ENCODE measurements around the gene PDLIM3. TPM values are rescaled to one million over a fixed set of nuclear protein-coding genes. Genes with fewer than 3 reads are reported as not detected.

PDLIM3 gene
- total and polyA plus RNA-seq, 2 donors (not counting 1 experiment from before 2014, with no cell fraction given): 0.15 TPM; not detected in 1

DNA sequence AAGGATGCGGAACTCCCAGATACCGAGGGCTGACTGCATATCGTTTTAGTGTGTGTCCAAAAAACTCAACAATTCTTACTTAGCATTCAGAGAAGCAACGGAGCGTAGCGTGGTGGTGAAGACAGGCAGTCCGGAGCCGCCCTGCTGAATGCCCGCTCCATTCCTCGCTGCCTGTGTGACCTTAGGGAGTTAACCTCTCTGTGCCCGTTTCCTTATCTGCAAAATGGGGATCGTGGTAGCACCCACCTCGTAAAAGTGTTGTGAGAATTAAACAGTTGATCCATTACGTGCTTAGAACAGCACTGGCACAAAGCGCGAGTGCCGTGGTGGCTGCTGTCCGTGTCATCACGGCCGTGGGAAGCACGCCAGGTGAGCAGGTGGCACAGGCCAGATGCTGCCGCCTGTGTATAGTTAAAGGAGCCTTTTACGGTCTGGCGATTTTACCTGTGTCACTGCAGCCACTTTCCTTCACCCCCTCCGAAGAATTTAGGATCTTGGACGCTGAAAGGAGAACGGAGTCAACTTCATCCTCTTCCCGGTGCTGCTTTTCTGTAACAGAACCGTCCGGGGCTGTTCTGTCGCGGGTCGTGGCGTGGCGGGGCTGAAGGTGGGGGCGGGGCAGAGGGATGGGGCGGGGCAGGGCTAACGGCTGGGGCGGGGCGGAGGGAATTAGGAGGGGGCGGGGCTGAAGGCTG is 64.7 kb downstream of the PDLIM3 start:
- intact Hi-C loops (cut with micrococcal nuclease): loop anchor here (1.0 to 2.0 kb wide), 8 partner anchors 45 to 822 kb away; partner anchors contain the start of genes ANKRD37, CASP3, CFAP97 and CYP4V2
- Mint-ChIP-seq H3K27me3 (no peaks in the 10 kb centered on the region), H3K4me3 (peak overlapping the region; percentile 93), H3K9me3 (ENCODE audit: insufficient read depth) (no peaks in the 10 kb centered on the region), H3K4me1 (peaks cover 17% of the 10 kb centered on the region), H3K27ac (peak overlapping the region; percentile 83)
- 10% methylated on average over 21 of the region's 41 CpGs for WGBS (ENCODE audit: insufficient coverage)
- Histone ChIP-seq H3K9ac (ENCODE audit: low read length) (peak overlapping the region; percentile 64), H3K4me1 (ENCODE audit: control insufficient read depth in 2 of 2, insufficient read depth in 2 of 2, low read length in 2 of 2) (peaks cover 11 to 17% of the 10 kb centered on the region in 2 donors), H3K9me3 (ENCODE audit: control extremely low read depth in 1 of 3, control insufficient read depth in 2 of 3, insufficient read depth in 1 of 3, low read length in 2 of 3) (no peaks in the 10 kb centered on the region), H3K4me3 (ENCODE audit: control extremely low read depth in 1 of 5, extremely low read depth in 1 of 5, insufficient read depth in 1 of 5, low read depth in 2 of 5, low read length in 4 of 5) (peak overlapping the region; percentile 28 to 72 (median 59)), H3K27ac (ENCODE audit: low read length in 2 of 2) (peak overlapping the region; percentile 1 to 38), H4K20me1 (ENCODE audit: control insufficient read depth, insufficient read depth, low read length, poor library complexity, severe bottlenecking) (no peaks in the 10 kb centered on the region), H2AFZ (ENCODE audit: insufficient read depth, low read depth, low read length, poor library complexity, severe bottlenecking) (peak overlapping the region; percentile 67), H3K79me2 (ENCODE audit: control insufficient read depth, insufficient read depth, low read length) (no peaks in the 10 kb centered on the region), H3K27me3 (replicated peaks in 1 of 4; ENCODE audit: control extremely low read depth in 1 of 4, control insufficient read depth in 3 of 4, insufficient read depth in 4 of 4, low read length in 3 of 4) (peaks cover 0 to 5% (median 0%) of the 10 kb centered on the region in 4 experiments), H3K36me3 (replicated peaks in 1 of 2; ENCODE audit: control extremely low read depth in 1 of 2, control insufficient read depth in 1 of 2, extremely low read depth in 1 of 2, insufficient read depth in 2 of 2, low read length in 1 of 2) (no peaks in the 10 kb centered on the region), H3K4me2 (replicated peaks; ENCODE audit: low read depth, low read length, poor library complexity, severe bottlenecking) (peak overlapping the region; percentile 90)
- ATAC-seq (ENCODE audit: low read depth) (peak; percentile 3), DNase-seq (peak; percentile 81)
- TF ChIP-seq EZH2 (IDR thresholded peaks at IDR 0.05; ENCODE audit: borderline replicate concordance, insufficient read depth, low read depth, low read length, poor library complexity, severe bottlenecking): no peak
- TF ChIP-seq, protein P1, sequence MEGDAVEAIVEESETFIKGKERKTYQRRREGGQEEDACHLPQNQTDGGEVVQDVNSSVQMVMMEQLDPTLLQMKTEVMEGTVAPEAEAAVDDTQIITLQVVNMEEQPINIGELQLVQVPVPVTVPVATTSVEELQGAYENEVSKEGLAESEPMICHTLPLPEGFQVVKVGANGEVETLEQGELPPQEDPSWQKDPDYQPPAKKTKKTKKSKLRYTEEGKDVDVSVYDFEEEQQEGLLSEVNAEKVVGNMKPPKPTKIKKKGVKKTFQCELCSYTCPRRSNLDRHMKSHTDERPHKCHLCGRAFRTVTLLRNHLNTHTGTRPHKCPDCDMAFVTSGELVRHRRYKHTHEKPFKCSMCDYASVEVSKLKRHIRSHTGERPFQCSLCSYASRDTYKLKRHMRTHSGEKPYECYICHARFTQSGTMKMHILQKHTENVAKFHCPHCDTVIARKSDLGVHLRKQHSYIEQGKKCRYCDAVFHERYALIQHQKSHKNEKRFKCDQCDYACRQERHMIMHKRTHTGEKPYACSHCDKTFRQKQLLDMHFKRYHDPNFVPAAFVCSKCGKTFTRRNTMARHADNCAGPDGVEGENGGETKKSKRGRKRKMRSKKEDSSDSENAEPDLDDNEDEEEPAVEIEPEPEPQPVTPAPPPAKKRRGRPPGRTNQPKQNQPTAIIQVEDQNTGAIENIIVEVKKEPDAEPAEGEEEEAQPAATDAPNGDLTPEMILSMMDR (IDR thresholded peaks at IDR 0.05): no peak
- CTCF ChIA-PET: interaction anchor here (3.6 kb wide), 1 partner anchor 126 kb away, joined by 36 read pairs; no protein-coding TSS in a partner anchor
- POLR2A ChIA-PET: interaction anchor here (1.2 kb wide), 1 partner anchor 45 kb away, joined by 4 read pairs; the partner anchor contains the start of gene UFSP2
